ENCODE results near the gene GTPBP1.

The GTPBP1 gene

DNA sequence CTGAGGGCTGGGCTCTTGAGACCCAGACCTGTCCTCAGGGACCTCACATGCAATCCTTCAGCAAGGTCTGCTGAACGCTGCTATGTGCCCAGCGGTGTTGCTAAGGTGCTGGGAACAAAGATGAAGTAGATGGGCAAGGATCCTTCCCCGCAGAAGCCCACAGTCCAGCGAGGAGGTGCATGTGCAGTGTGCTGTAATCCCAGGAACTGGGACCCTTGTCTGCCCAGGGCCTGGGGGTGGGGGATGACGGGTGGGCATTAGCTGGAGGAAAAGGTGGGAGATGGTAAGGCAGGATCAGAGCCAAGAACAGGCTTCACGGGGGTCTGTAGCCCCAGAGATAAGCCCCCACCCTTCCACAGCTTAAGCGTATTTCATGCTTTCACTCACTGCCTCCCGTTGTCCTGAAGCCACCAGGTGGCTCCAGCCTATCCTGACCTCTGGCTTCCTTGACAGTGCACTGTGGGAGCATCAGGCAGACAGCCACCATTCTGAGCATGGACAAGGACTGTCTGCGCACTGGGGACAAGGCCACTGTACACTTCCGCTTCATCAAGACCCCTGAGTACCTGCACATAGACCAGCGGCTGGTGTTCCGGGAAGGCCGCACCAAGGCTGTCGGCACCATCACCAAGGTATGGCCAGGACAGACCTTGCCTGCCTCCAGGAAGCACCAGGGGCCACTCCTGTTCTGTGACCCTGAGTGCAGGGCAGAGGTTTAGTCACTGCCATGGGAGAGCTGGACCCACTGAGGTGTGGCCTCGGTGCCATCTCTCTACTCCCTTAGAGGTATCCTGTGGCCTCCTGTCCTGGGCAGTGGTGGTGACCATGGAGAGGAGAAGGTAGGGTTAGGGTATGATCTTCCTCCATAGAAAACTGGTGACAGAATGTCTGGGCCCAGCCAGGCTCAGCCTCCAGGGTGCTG is 22.0 kb downstream of the GTPBP1 start:
- no peak for DNase-seq

DNA sequence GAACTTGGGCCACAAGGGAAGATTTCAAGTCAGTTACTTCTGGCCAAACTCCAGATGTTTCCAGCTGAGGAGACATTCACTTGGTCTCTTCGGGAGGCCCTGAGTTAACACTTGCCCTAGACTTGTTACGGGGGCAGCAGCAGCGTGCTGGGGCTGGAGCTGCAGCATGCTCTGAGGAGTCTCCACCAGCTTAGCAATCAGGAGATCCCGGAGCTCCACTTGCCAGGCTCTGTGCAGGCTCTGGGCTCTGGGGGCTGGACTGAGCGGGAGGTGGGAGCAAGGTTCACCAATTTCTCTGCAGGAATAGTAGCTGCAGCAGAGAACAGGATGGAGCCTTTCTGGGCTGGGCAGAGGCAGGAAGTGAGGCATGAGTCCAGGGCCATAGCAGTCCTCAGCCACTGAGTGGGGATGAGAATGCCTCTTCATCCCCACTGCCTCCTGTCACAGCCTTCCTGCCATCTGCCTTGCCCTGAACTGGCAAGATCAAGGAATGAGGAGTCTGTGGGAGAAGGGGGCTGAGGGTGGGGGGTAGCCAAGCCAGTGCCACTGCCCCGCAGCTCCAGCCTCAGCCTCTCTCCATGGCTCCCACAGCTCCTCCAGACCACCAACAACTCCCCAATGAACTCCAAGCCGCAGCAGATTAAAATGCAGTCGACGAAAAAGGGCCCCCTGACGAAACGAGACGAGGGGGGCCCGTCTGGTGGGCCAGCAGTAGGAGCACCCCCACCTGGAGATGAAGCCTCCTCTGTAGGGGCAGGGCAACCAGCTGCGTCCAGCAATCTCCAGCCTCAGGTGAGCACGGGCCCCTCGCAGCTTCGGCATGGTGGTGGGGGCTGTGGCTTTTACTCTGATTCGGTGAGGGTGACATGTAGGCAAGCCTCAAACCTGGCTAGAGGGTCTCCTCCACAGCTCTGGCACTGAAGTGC is 23.4 kb downstream of the GTPBP1 start:
- DNase-seq, result no peak

DNA sequence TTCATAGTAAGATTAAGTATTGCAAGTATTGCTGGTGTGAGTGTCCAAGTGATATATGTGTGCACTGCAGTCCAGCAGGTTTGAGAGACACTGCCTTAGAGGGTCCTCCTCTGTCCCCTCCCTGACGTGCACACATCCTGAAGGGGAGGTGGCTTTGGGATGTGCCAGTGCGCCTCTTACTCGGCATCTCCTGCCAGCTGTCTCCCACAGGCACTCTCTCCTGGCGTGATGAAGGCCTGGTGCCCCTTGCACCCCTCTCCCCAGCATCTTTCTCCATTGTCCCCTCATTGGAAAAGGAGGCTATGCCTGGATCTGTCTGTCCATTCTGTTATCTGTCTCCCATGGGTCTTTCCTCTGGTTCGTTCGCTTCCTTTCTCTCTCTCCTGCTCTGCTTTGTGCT is 24.2 kb downstream of the GTPBP1 start:
- DNase-seq, result no peak

DNA sequence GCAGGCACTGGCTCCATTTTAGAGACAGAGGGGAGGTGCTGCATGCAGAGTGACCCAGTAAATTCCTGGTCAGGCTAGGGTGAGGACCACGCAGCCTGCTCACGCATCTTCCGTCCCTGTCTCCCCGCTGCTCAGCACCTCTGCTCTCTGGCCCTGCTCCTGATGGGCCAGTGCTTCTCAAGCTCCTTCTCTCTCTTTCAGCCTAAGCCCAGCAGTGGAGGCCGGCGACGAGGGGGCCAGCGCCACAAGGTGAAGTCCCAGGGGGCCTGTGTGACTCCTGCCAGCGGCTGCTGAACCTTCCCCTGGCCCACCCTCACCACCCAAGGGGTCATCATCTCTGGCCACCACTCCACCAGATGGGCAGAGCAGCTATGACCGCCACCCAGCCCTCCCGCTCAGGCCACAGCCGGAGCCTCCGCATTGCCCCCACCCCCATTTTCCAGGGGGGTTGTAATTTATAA is 24.7 kb downstream of the GTPBP1 start:
- DNase-seq, result no peak

DNA sequence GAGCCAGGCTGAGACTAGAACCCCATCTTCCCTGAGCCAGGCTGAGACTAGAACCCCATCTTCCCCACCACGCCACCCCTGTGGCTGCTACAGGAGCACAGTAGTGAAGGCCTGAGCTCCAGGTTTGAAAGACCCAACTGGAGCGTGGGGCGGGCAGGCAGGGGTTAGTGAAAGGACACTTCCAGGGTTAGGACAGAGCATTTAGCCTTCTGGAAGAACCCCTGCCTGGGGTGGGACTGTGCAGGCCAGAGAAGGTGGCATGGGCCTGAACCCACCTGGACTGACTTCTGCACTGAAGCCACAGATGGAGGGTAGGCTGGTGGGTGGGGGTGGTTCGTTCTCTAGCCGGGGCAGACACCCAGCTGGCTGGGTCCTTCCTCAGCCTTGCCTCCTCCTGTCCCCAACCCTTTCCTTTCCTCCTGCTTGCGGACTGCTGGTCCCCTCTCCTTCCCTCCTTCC is 26.0 kb downstream of the GTPBP1 start:
- DNase-seq, result no peak

DNA sequence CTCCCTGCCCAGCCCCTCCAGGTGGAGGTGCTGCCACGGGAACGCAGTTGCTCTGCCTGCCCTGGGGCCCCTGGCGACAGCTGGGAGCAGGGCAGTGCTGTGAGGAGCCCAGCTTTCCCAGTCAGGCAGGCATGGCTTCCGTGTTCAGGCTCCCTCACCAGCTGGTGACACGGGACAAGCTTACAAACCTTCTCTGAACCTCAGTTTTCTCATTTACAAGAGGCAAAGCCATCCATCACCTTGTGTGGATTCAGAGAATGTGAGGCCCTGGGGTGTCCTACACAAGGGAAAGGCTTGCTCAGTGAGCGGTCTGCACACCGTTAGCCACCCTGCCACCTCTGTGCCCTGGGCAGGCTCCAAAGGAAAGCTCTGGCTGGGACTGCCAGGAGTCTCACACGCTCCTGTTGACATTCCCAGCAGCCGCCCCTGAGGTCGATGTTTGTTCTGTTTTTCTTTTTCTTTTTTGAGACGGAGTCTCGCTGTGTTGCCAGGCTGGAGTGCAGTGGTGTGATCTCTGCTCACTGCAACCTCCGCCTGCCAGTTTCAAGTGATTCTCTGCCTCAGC is 26.6 kb downstream of the GTPBP1 start:
- DNase-seq, result no peak

DNA sequence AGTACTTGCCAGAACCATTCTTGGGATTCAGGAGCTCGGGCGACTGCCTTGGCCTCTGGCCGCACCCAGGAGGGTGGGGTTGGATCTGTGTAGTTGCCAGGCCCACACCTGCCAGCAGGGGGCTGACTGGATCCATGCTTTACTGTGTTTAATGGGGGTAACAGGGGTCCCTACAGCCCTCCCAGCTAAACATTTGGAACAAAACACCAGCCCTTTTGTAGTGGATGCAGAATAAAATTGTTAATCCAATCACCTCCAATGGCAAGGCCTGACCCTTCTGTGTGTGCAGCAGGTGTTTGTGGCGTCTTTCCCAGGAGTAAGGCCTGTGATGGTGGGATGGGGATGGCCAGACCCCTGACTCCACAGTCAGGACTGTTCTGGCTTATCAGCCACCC is 27.6 kb downstream of the GTPBP1 start:
- peak; percentile 25 for DNase-seq

DNA sequence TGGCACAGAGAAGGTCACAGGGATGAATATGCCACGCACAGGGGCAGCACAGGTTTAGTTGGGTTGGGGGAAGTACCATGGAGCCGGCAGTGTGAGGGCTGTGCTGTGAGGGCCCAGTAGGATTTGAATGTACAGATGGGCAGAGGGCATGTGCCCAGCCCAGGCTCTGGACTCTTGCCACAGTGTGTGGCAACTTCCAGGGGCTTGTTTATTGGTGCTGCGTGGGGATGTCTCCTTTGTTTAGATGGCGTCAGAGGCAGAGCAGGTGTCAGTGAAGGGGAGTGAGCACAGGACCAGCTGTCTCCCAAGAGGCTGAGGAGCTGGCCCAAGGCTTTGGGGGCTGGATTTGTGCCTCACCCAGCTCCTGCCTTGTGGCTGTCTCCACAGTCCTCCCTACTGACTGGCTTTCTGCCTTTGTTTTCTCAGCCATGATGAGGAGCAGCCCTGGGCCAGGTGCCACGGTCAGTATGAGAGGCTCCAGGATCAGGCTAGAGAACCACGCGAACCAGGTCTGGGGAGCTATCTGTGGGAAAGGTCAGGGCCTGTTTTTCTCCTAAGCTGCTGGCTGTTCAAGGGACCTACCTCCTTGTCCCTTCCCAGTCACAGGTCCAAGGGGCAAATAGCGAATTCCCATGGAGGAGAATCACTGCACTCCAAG is 28.1 kb downstream of the GTPBP1 start:
- DNase-seq, result peak; percentile 72

DNA sequence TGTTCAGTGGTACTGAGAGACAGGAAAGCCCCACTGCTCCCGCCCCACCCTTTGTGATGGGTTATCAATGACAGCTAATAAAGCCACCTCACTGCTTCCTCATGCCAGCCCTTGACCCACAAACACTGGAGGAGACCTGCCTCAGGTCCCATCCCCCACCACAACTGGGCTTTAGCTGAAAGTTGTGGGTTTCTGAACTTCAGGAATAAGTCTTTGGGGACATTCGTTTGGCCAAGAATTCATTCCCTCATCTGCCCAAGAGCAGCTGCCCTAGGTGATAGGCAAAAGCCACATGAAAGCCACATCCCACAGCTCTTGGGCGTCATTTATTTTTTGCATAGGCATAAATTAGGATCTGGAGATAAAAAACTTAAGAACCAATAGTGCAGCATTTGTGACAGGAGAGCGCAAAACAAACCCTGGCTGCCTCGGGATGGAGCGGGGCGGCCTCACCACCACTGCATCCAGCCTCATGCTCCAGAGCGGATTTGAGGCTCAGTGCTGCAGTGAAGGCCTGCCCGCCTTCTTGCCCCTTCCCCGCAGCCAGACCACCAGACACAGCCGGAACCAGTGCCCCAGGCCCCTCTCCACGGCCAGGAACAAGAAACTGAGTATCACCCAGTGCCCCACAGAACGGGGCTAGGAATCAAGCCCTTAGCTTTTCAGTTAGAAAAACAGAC is 28.8 kb downstream of the GTPBP1 start:
- no peak for DNase-seq

DNA sequence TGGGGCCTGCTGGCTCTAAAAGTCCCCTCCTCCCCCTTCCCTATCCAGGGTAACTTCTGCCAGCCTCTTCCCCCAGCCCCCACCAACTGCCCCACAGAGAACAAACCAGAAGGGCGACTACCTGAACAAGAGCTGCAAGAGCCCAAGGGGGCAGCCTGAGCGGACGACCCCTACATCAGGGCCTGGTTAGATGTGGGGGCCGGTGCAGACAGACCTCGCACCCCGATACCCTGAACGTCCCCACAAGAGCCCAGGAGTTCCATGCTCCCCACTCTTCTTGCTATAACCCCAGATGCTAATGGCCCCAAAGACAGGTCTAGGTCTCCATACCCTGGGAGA is 29.4 kb downstream of the GTPBP1 start:
- DNase-seq, result no peak

DNA sequence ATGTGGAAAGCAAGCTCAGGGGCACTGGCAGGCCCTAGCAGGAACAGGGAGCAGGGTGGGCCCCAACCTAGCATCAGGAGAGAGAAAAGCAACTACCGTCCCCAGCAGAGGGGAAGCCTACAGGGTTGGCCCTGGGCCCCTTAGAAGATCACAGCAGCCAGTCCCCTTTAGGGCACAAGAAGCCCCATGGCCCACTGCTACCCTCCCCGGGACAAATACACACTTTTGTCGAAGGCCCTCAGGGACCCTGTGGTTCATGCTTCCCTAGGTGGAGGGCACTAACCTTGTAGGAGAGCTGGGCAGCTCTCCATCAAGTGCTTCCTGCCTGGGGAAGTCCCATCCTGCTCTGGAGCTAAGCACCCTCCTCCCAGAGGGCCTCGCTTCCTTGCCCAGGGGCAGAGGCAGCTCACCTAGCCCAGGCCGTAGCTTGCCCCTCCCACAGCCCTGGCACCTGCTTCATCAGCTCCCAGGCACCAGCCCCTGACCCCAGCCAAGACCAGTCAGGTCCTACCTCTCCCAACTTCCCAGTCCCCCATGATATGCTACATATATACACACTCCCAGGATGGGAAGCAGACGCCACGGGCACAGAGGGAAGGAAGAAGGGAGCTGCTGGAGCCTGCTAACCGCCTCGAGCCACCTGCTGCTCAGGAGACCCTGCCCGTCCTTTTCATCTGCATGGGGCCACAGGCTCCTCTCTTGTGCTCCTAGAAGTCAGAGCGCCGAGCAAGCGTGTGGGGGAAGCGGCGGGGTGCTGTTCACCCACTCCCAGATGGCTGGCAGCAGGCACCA is 29.9 kb downstream of the GTPBP1 start:
- no peak for DNase-seq

DNA sequence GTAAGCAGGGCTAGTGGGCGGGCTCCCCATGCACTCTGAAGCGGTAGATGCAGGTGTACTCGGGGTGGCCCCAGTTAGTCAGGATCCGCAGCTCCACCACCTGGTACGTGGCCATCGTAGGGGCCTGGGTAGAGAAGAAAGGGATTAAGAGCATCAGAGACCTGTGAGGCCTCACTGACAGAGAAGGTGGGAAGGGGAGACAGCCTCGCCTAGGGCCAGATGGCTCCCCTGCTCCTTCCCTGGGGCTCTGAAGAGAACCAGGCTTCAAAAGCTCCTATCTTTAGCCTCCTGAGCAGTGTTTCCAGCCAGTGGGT is 30.5 kb downstream of the GTPBP1 start:
- DNase-seq, result no peak

DNA sequence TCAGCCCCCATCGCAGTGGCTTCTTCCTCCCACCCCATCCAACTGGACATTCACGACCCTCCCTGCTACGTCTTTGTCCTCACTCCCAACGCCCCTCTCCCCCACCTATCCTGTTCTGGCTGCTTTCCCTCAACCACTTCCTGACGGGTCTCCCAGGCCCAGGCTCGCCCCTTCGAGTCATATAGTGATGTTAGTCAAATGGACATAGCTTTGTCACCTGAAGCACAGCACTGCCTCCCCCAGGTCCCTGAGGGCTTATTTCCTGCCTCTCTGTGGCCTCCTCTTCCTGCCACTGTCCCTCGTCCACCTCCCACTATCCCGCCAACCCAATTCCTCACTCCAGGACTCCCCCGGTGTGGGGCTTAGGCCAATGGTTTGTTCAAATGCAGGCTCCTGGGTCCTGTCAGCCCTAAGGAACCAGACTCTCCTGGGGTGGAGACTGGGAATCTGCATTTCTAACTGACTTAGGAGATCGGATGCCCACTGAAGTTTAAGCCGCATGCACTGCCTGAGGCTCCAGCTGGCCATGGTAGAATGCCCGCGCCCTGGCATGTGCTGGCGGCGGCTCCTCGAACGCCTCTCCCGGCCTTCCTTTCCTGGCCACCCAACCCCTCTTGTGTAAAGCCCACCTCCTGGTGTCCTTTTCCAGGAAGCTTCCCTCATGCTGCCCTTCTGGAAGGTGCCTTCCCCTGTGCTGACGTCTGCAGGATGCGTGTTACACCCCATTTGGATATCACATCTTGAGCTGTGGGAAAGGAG is 31.7 kb downstream of the GTPBP1 start:
- no peak for DNase-seq

DNA sequence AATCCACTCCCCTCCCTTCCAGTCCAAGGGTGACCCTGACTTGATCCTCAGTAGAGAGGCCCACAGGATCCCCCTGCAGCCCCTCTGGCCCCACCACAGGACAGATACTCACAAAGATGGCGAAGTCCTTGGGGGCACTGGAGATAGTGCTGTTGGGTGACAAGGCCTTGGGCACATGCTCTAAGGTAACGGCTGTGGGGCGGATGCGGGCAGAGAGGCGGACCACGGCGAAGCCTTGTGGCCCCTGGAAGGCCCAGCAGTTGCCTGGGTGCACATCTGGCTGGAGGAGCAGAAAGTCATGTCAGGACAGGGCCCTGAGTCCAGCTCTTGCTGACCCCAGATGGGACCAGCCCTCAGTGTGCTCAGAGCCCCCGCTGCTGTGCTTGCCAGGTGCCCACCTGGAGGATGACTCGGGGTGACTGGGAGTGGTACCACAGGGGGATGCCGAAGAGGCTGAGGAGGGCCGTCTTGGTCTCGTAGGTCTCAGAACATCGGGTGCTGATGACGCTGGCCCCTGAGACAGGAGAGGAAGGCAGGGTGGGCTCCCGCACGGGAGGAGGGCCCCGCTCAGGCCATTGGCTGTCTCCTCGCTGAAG is 32.8 kb downstream of the GTPBP1 start:
- DNase-seq, result no peak

DNA sequence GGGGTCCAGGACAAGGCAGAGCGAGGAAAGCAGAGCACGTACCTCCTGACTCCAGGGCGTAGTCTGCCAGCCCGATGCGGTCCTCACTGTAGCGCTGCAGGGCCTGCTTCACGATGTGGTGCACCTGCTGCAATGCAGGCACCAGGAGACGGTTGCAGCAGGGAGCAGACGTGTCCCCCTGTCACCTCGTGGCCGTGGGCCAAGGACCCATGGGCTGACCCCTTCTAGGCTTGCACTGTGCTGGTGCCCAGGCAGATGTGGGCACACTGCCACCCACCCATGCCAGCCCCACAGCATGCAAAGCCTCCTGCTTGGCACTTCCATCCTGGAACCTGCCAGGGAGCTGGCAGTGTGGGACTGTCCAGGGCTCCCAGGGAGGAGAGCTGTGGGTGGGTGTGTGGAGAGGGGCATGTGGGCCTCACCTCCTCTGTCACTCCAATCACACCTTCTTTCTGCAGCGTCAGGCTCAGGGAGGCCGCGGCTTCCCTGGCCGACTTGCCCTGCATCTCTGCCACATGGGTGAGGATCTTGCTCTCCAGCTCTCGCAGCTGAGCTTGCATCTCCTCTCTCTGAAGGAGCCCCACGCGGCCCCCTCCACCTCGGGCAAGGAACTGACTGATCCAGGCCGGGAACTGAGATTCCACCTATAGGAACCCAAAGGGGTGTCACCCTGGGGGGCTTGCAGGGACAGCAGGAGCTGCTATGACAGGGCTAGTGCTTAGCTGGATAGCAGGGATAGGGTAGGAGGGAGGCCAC is 33.7 kb downstream of the GTPBP1 start:
- no peak for DNase-seq

DNA sequence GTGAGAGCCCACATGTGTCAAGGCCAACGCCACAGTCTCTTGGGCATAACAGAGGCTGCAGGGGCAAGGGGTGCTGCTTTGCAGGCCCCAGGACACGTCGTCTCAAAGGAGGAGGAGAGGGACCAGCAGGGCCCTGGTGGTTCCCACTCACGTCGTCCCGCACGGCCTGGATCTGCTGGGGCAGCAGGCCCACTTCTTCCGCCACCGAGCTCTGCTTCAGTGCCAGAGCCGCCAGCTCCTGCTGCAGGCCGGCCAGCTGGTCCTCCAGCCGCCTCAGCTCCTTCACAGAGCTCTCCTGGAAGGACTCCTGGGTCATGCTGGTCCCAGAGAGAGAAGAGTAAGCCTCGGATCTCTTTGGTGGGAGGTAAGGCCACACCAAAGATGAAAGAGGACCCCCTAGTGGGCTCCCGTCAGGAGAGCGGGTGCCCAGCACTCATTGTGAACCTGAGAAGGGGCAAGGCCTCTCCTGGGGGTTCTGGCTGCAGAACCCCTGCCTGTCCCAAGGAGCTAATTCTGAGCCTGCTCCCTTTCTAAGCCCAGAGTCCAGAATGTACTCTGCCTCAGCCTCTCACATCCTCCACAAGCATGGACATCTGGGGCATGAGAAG is 34.5 kb downstream of the GTPBP1 start:
- DNase-seq, result no peak

DNA sequence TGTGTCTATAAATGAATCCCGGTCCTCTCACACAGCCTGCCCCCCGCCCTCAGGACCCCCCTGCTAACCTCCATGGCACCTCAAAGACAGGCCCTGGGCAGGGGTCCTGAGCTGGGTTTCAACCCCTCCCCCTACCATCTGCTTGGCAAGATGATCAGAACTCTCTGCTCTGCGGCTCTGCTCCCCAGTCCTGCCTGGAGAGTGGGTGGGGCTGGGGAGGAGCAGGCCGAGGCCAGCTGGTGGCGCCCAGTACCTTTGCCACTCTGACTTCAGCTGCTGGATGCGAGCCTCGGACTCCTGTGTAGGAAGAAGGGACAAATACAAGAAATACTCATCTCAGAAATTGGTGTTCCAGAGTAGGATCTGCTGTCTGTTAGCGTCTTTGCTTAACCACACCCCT is 35.0 kb downstream of the GTPBP1 start:
- DNase-seq, result no peak

DNA sequence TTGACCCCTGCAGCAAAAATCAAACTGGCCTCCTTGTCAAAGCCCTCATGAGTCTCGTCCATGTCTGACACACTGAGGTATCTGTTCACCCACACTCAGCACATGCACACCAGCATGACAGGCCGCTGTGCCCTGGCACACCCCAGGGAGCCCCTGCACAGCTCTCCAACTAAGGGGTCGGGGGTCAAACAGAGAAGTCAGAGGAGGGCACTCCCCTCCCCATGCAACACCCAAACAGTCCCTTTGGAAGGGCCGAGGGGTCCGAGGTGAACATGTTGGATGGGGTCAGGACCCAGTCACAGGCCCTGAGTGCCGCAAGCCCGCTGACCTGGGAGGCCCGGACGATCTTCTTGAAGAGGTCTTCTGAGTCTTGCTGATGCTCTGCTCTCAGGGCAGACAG is 35.4 kb downstream of the GTPBP1 start:
- no peak for DNase-seq

DNA sequence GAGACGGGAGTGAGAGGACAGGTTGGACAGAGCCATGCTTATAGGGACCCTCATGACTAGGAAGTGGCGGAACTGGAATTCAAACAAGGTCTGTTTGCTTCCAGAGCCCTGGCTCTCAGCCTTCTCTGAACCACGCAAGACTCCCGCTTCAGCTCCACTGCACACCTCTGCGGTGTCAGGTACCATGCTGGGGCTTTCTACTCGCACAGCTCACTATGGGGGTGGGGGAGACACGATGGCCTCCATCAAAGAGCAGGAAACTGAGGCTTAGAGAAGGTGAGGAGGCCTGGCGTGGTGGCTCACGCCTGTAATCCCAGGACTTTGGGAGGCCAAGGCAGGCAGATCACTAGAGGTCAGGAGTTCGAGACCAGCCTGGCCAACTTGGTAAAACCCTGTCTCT is 35.8 kb downstream of the GTPBP1 start:
- no peak for DNase-seq

Data from NCI-H1105 (cell line).